ENCODE results near the gene P2RX5. TPM values are rescaled to one million over a fixed set of nuclear protein-coding genes. Genes with fewer than 3 reads are reported as not detected.
A peak's percentile ranks its signal among the peaks of the same experiment; 100 is the strongest.

The P2RX5 gene
- total and polyA plus RNA-seq, 2 donors from 2014 or later, result 8.4 TPM; not detected in 1

GRCh38 chr17:3692346-3692745, 3.6 kb downstream of the P2RX5 start:
- TF ChIP-seq, protein P1, sequence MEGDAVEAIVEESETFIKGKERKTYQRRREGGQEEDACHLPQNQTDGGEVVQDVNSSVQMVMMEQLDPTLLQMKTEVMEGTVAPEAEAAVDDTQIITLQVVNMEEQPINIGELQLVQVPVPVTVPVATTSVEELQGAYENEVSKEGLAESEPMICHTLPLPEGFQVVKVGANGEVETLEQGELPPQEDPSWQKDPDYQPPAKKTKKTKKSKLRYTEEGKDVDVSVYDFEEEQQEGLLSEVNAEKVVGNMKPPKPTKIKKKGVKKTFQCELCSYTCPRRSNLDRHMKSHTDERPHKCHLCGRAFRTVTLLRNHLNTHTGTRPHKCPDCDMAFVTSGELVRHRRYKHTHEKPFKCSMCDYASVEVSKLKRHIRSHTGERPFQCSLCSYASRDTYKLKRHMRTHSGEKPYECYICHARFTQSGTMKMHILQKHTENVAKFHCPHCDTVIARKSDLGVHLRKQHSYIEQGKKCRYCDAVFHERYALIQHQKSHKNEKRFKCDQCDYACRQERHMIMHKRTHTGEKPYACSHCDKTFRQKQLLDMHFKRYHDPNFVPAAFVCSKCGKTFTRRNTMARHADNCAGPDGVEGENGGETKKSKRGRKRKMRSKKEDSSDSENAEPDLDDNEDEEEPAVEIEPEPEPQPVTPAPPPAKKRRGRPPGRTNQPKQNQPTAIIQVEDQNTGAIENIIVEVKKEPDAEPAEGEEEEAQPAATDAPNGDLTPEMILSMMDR (IDR thresholded peaks at IDR 0.05; ENCODE audit: borderline replicate concordance, extremely low read depth, insufficient read depth), result no peak

GRCh38 chr17:3691617-3692067, 4.3 kb downstream of the P2RX5 start:
- Histone ChIP-seq H3K4me1 (ENCODE audit: control insufficient read depth in 2 of 3, insufficient read depth in 2 of 3, low read depth in 1 of 3, low read length in 3 of 3) (peaks cover 0 to 3% (median 0%) of the 10 kb centered on the region in 3 donors), H3K4me3 (ENCODE audit: low read length in 3 of 3) (no peak overlapping the region), H3K27ac (ENCODE audit: low read depth in 2 of 2, low read length in 2 of 2) (no peak overlapping the region), H3K9me3 (ENCODE audit: control insufficient read depth in 2 of 3, insufficient read depth in 1 of 3, low read length in 3 of 3) (no peaks in the 10 kb centered on the region), H3K36me3 (ENCODE audit: control insufficient read depth in 2 of 3, insufficient read depth in 3 of 3, low read length in 3 of 3) (no peaks in the 10 kb centered on the region), H3K9ac (ENCODE audit: low read length in 3 of 3) (no peak overlapping the region), H3K27me3 (ENCODE audit: control insufficient read depth, insufficient read depth, low read length) (no peaks in the 10 kb centered on the region)
- DNase-seq, result no peak
- no peak for FAIRE-seq
- TF ChIP-seq, protein P1 (IDR thresholded peaks at IDR 0.05; ENCODE audit: borderline replicate concordance, extremely low read depth, insufficient read depth), result no peak
- intact Hi-C loops (cut with DNase I), result no loop called here

More at GRCh38 chr17:3692346-3692745, 3.6 kb downstream of the P2RX5 start:
- DNase-seq (no peak), FAIRE-seq (no peak)
- Histone ChIP-seq H3K27me3 (ENCODE audit: control insufficient read depth, insufficient read depth, low read length) (no peaks in the 10 kb centered on the region), H3K4me3 (ENCODE audit: low read length in 3 of 3) (no peak overlapping the region), H3K9me3 (ENCODE audit: control insufficient read depth in 2 of 3, insufficient read depth in 1 of 3, low read length in 3 of 3) (no peaks in the 10 kb centered on the region), H3K4me1 (ENCODE audit: control insufficient read depth in 2 of 3, insufficient read depth in 2 of 3, low read depth in 1 of 3, low read length in 3 of 3) (peaks cover 0 to 3% (median 0%) of the 10 kb centered on the region in 3 donors), H3K27ac (ENCODE audit: low read depth in 2 of 2, low read length in 2 of 2) (no peak overlapping the region), H3K36me3 (ENCODE audit: control insufficient read depth in 2 of 3, insufficient read depth in 3 of 3, low read length in 3 of 3) (no peaks in the 10 kb centered on the region), H3K9ac (ENCODE audit: low read length in 3 of 3) (no peak overlapping the region)
- intact Hi-C loops (cut with DNase I), result no loop called here

GRCh38 chr17:3690094-3690715, 5.8 kb downstream of the P2RX5 start:
- TF ChIP-seq, protein P1 (IDR thresholded peaks at IDR 0.05; ENCODE audit: borderline replicate concordance, extremely low read depth, insufficient read depth), result no peak
- no peaks in the 10 kb centered on the region for H3K27me3 ChIP-seq (ENCODE audit: control insufficient read depth, insufficient read depth, low read length)

More at GRCh38 chr17:3690094-3690715, 5.8 kb downstream of the P2RX5 start:
- no peak for FAIRE-seq
- intact Hi-C loops (cut with DNase I), result no loop called here
- peak in 1 of 5 donors; percentile 64 for DNase-seq
- Histone ChIP-seq H3K4me1 (ENCODE audit: control insufficient read depth in 2 of 3, insufficient read depth in 2 of 3, low read depth in 1 of 3, low read length in 3 of 3) (no peaks in the 10 kb centered on the region), H3K9me3 (ENCODE audit: control insufficient read depth in 2 of 3, insufficient read depth in 1 of 3, low read length in 3 of 3) (no peaks in the 10 kb centered on the region), H3K27ac (ENCODE audit: low read depth in 2 of 2, low read length in 2 of 2) (no peak overlapping the region), H3K4me3 (ENCODE audit: low read length in 3 of 3) (no peak overlapping the region), H3K36me3 (ENCODE audit: control insufficient read depth in 2 of 3, insufficient read depth in 3 of 3, low read length in 3 of 3) (no peaks in the 10 kb centered on the region), H3K9ac (ENCODE audit: low read length in 3 of 3) (no peak overlapping the region)

Data from kidney (tissue), 14 donors.